Hepatic stellate cell (primary cell): ENCODE measurements around the gene LRCOL1.

Experiments
- DNase-seq: peaks from one replicate; pipeline ENCODE4 v3.0.0; 2011; ENCODE audit warnings: low spot score

Gene LRCOL1

GRCh38 chr12:132619071-132619385, 8.6 kb upstream of the LRCOL1 start:
- no peak for DNase-seq

- DNase-seq = no peak
Measured at GRCh38 chr12:132618683-132619043, 8.3 kb upstream of the LRCOL1 start, which contains the start of gene P2RX2. TSS of gene P2RX2 (plus strand) at chr12:132618776. CDS start at chr12:132618817, 41 bp downstream.

GRCh38 chr12:132617822-132618682, 7.7 kb upstream of the LRCOL1 start:
- DNase-seq = no peak

GRCh38 chr12:132617135-132617701, 6.8 kb upstream of the LRCOL1 start:
- no peak for DNase-seq

GRCh38 chr12:132615579-132616038, 5.2 kb upstream of the LRCOL1 start:
- no peak for DNase-seq

GRCh38 chr12:132614861-132615578, 4.6 kb upstream of the LRCOL1 start:
- DNase-seq = peak; percentile 88

- no peak for DNase-seq
Measured at GRCh38 chr12:132614029-132614428, 3.6 kb upstream of the LRCOL1 start.

- DNase-seq = no peak
Measured at GRCh38 chr12:132611620-132612019, 1.2 kb upstream of the LRCOL1 start.

- no peak for DNase-seq
Measured at GRCh38 chr12:132610866-132611602, 652 bp upstream of the LRCOL1 start.

GRCh38 chr12:132608231-132609171, 1.9 kb downstream of the LRCOL1 start:
- no peak for DNase-seq

- DNase-seq = no peak
Measured at GRCh38 chr12:132606927-132607326, 3.5 kb downstream of the LRCOL1 start.

GRCh38 chr12:132606466-132606865, 3.9 kb downstream of the LRCOL1 start:
- DNase-seq = no peak

- DNase-seq = no peak
Measured at GRCh38 chr12:132605892-132606291, 4.5 kb downstream of the LRCOL1 start.

- no peak for DNase-seq
Measured at GRCh38 chr12:132604668-132605441, 5.5 kb downstream of the LRCOL1 start.

- DNase-seq = no peak
Measured at GRCh38 chr12:132604151-132604618, 6.2 kb downstream of the LRCOL1 start.

- no peak for DNase-seq
Measured at GRCh38 chr12:132603240-132604150, 6.9 kb downstream of the LRCOL1 start.

- no peak for DNase-seq
Measured at GRCh38 chr12:132602572-132603239, 7.7 kb downstream of the LRCOL1 start.

GRCh38 chr12:132601171-132601883, 9.1 kb downstream of the LRCOL1 start:
- no peak for DNase-seq
